ENCODE measurements around the gene ATP6V0D1.

Gene ATP6V0D1

DNA sequence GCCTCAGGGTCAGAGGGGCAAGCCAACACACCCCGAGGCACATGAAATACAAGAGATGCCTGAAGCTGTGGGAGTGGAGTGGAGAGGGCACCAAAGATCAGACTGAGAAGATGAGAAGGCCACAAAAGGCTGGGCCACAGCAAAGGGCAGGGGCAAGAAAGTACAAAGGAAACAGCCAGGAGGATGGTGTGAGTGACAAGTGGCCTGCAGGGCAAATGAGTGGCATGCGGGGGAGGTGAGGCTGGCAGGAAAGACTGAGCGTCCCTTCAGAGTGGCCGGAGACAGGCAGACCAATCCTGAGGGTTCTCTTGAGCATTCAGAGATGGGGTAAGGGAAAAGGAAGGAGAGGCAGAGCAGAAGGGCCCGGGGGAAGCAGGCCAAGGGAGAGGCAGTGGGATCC, 26.9 kb downstream of the ATP6V0D1 start:
- TF ChIP-seq ZFX (IDR thresholded peaks at IDR 0.05) = no peak
- TF ChIP-seq, protein P1, sequence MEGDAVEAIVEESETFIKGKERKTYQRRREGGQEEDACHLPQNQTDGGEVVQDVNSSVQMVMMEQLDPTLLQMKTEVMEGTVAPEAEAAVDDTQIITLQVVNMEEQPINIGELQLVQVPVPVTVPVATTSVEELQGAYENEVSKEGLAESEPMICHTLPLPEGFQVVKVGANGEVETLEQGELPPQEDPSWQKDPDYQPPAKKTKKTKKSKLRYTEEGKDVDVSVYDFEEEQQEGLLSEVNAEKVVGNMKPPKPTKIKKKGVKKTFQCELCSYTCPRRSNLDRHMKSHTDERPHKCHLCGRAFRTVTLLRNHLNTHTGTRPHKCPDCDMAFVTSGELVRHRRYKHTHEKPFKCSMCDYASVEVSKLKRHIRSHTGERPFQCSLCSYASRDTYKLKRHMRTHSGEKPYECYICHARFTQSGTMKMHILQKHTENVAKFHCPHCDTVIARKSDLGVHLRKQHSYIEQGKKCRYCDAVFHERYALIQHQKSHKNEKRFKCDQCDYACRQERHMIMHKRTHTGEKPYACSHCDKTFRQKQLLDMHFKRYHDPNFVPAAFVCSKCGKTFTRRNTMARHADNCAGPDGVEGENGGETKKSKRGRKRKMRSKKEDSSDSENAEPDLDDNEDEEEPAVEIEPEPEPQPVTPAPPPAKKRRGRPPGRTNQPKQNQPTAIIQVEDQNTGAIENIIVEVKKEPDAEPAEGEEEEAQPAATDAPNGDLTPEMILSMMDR (conservative IDR thresholded peaks at IDR 0.05) = no peak
- peak overlapping the region; percentile 96 for H3K27ac ChIP-seq

- TF ChIP-seq, protein P1 (conservative IDR thresholded peaks at IDR 0.05) = peak; percentile 11
- peak; percentile 61; the same call in 1 of the 2 replicates for TF ChIP-seq ZFX (IDR thresholded peaks at IDR 0.05)
- H3K27ac ChIP-seq = peak overlapping the region; percentile 96
Measured at GRCh38 chr16:67451704-67452435, 29.1 kb downstream of the ATP6V0D1 start.

DNA sequence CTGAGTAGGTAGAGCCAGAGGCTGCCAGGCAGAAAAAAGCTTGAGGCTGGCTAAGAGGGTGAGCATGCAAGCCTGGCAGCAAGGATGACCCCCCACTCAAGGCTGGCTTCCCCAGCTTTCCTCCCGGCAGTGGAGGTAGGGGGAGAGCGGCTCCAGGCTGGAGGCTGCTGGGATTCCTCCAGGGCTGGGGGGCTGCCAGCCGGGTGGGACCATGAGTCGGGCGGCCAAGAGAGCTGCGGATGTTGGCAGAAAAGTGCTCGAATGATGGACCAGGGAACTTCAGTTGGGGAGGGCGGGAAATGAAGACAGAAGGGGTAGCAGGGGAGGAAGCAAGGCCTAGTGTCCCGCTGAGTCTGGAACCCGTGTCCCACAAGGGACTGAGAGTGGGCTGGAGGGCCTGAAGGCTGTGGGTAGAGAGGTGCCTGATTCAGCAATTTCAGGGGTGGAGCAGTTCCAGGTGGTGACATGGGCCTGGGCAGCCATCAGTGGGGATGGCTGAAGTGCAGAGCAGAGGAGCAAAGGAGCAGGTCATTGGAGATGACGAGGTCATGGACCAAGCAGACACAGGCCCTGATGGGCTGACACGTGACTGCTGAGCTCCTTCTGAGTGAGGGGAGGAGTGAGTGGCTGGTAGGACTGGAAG, 29.8 kb downstream of the ATP6V0D1 start:
- TF ChIP-seq ZFX (IDR thresholded peaks at IDR 0.05) = no peak
- TF ChIP-seq, protein P1 (conservative IDR thresholded peaks at IDR 0.05) = no peak
- H3K27ac ChIP-seq = peak overlapping the region; percentile 96

DNA sequence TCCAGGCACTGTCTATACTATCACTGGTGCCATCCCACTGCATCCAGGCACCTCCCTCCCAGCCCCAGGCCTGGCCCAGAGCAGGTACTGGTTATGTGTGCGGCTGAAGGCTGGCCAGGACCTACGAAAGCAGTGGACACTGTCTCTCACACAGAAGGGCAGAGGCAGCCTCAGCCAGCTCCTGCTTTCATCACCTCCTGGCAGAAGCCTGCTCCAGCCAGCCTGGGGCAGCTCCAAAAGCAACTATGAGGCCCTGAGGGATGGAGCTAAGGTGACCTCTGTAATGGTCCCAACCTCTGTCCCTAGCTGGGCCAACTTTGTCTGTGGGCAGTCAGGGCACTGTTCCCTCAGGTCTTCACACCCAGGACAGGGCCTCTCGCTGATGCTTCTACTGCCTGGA, 31.2 kb downstream of the ATP6V0D1 start:
- peak overlapping the region; percentile 96 for H3K27ac ChIP-seq

DNA sequence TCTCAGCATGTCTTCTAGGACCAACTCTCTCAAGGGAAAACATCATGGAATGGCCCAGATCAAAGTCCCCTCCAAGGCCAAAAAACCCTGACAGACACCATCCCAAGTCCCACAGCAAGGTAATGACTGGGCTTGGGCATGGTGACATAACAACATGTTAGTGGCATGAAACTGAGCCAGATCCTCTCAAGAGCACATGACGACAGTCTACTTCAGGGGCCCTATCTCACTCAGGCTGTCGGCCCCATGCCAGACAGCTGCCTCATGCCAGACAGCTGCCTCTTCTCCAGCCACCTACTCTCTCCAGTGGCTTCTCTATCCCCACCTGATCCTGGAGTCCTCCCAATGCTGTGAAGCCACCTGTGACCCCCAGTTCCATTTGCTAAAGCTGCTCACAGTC, 31.6 kb downstream of the ATP6V0D1 start:
- TF ChIP-seq, protein P1 (conservative IDR thresholded peaks at IDR 0.05) = no peak
- TF ChIP-seq ZFX (IDR thresholded peaks at IDR 0.05) = no peak
- peak overlapping the region; percentile 96; the same call in 1 of the 2 replicates for H3K27ac ChIP-seq

More for the DNA sequence above, 31.2 kb downstream of the ATP6V0D1 start:
- TF ChIP-seq, protein P1 (conservative IDR thresholded peaks at IDR 0.05) = no peak
- no peak for TF ChIP-seq ZFX (IDR thresholded peaks at IDR 0.05)

- TF ChIP-seq, protein P1 (conservative IDR thresholded peaks at IDR 0.05) = no peak
- no peak for TF ChIP-seq ZFX (IDR thresholded peaks at IDR 0.05)
- peak overlapping the region; percentile 2; the same call in 1 of the 2 replicates for H3K27ac ChIP-seq
Measured at GRCh38 chr16:67448580-67448979, 32.4 kb downstream of the ATP6V0D1 start.

GRCh38 chr16:67447508-67448076, 33.4 kb downstream of the ATP6V0D1 start:
- H3K27ac ChIP-seq = peak overlapping the region; percentile 82
- TF ChIP-seq, protein P1 (conservative IDR thresholded peaks at IDR 0.05) = peak; percentile 78
- TF ChIP-seq ZFX (IDR thresholded peaks at IDR 0.05) = no peak
